ENCODE results near the gene CARS2. TPM values are rescaled to one million over a fixed set of nuclear protein-coding genes. Genes with fewer than 3 reads are reported as not detected.
"Not testable (repeated sequence)": the region's sequence is repeated elsewhere in the genome, so short reads cannot be mapped to it uniquely, and the experiment has no call there.

The CARS2 gene
- total RNA-seq, 1 experiment from 2014 or later, result 24.0 TPM

- peak; percentile 41 for DNase-seq (ENCODE audit: low spot score)
Observed at GRCh38 chr13:110617321-110618072, 88.4 kb downstream of the CARS2 start.

- DNase-seq (ENCODE audit: low spot score), result peak; percentile 24
Observed at GRCh38 chr13:110616103-110617101, 89.5 kb downstream of the CARS2 start.

GRCh38 chr13:110615322-110616102 lies 90.4 kb downstream of the CARS2 start, which contains the start of gene NAXD:
NAXD (plus strand) TSS chr13:110615545; CDS start chr13:110615602, 57 bp downstream.
- DNase-seq (ENCODE audit: low spot score), result peak; percentile 84

- no peak for DNase-seq (ENCODE audit: low spot score)
Observed at GRCh38 chr13:110615005-110615321, 91.0 kb downstream of the CARS2 start.

GRCh38 chr13:110610955-110611595 lies 94.8 kb downstream of the CARS2 start:
- peak; percentile 39 for DNase-seq (ENCODE audit: low spot score)

- no peak for DNase-seq (ENCODE audit: low spot score)
Observed at GRCh38 chr13:110607675-110608224, 98.2 kb downstream of the CARS2 start.

- not testable (repeated sequence) for DNase-seq (ENCODE audit: low spot score)
Observed at GRCh38 chr13:110606281-110606680, 99.6 kb downstream of the CARS2 start.

GRCh38 chr13:110605132-110605531 lies 100.8 kb downstream of the CARS2 start:
- DNase-seq (ENCODE audit: low spot score), result no peak

GRCh38 chr13:110600980-110601379 lies 104.9 kb downstream of the CARS2 start:
- DNase-seq (ENCODE audit: low spot score), result no peak

- DNase-seq (ENCODE audit: low spot score), result no peak
Observed at GRCh38 chr13:110600261-110600819, 105.6 kb downstream of the CARS2 start.

- no peak for DNase-seq (ENCODE audit: low spot score)
Observed at GRCh38 chr13:110597041-110597689, 108.8 kb downstream of the CARS2 start.

- DNase-seq (ENCODE audit: low spot score), result peak; percentile 39
Observed at GRCh38 chr13:110593430-110594130, 112.3 kb downstream of the CARS2 start.

- DNase-seq (ENCODE audit: low spot score), result no peak
Observed at GRCh38 chr13:110592665-110593064, 113.3 kb downstream of the CARS2 start.

Other genes with a start within 250 kb of the CARS2 start
- 12.3 and 14.6 TPM in 2 replicates for gene RAB20, start 144.4 kb downstream of the CARS2 start, total RNA-seq (2014; rRNA removed; shearing (Covaris generic))
- gene NAXD, start 90.6 kb downstream of the CARS2 start, total RNA-seq (2014; rRNA removed; shearing (Covaris generic)), result 10.0 and 10.1 TPM in 2 replicates
- gene ING1, start 7.6 kb upstream of the CARS2 start, total RNA-seq (2014; rRNA removed; shearing (Covaris generic)), result 4.7 and 8.4 TPM in 2 replicates
- 40.9 and 45.6 TPM in 2 replicates for gene ANKRD10, start 209.0 kb upstream of the CARS2 start, total RNA-seq (2014; rRNA removed; shearing (Covaris generic))

Measured in H4 (cell line).